ENCODE measurements around the gene EIF2D.
"Not testable (repeated sequence)": the region's sequence is repeated elsewhere in the genome, so short reads cannot be mapped to it uniquely, and the experiment has no call there.

The EIF2D gene

DNA sequence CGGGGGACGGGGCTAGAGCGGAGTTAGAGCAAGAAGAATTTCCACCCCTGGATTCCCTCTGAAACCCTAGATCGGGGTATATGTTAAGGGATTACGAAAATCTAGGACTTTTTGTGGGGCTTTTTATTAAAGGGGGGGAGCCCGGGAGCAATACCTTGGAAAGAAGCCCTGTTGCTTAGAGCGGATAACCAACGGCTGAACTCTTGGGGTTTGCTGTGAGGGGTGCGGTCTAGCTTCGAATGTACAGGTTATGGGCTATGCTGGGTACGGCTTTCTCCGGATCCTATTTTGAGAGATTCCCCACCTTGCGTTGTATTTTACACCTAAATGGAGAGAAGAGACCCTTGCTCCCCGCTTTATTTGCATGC, 23.7 kb upstream of the EIF2D start:
- DNase-seq (ENCODE audit: low read depth), result no peak
- TF ChIP-seq, protein P1, sequence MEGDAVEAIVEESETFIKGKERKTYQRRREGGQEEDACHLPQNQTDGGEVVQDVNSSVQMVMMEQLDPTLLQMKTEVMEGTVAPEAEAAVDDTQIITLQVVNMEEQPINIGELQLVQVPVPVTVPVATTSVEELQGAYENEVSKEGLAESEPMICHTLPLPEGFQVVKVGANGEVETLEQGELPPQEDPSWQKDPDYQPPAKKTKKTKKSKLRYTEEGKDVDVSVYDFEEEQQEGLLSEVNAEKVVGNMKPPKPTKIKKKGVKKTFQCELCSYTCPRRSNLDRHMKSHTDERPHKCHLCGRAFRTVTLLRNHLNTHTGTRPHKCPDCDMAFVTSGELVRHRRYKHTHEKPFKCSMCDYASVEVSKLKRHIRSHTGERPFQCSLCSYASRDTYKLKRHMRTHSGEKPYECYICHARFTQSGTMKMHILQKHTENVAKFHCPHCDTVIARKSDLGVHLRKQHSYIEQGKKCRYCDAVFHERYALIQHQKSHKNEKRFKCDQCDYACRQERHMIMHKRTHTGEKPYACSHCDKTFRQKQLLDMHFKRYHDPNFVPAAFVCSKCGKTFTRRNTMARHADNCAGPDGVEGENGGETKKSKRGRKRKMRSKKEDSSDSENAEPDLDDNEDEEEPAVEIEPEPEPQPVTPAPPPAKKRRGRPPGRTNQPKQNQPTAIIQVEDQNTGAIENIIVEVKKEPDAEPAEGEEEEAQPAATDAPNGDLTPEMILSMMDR (IDR thresholded peaks at IDR 0.05; ENCODE audit: low read length, missing control alignments), result no peak
- peak overlapping the region; percentile 86 for H3K4me3 ChIP-seq (replicated peaks; ENCODE audit: low read depth, low read length)

DNA sequence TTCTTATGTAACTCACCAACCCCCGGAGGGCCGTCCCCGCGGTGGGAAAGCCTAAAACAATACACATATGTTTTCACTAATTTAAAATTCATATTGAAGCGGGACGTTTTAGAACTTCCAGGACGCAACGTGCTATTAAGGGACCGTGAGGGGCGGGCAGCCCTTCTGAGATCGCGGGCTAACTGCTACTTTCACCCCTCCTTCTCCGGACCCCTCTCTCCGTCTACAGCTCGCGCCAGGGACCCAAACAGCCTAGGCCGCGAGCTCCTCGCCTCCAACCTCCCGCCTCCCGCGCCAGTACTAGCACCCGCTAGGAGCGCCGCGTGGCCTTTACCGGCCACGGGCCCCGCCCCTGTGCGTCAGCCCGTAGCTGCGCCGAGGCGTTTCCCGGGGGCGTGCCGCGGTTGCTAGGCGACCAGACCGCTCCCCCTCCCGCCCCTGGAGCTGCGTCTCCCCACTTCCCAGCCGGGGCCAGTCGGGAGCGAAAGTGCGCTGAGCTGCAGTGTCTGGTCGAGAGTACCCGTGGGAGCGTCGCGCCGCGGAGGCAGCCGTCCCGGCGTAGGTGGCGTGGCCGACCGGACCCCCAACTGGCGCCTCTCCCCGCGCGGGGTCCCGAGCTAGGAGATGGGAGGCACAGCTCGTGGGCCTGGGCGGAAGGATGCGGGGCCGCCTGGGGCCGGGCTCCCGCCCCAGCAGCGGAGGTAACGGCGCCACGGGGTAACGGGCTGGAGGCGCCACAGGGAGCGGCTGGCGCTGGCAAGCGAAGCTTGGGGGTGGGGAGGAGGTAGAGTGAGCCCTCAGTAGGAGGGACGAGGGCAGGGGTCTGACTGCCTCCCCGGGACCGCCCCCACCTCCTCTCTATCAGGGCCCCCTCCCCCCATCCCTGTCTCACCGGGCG, 23.1 kb upstream of the EIF2D start, which contains the start of gene DYRK3:
TSS of gene DYRK3 (plus strand) at position 457 of the 898 bp plus-strand sequence. CDS start at position 625, 168 bp downstream.
- peak within 1 kb of the TSS; percentile 86 for H3K4me3 ChIP-seq (replicated peaks; ENCODE audit: low read depth, low read length)
- TF ChIP-seq, protein P1 (IDR thresholded peaks at IDR 0.05; ENCODE audit: low read length, missing control alignments), result no peak
- DNase-seq (ENCODE audit: low read depth), result peak; percentile 94

DNA sequence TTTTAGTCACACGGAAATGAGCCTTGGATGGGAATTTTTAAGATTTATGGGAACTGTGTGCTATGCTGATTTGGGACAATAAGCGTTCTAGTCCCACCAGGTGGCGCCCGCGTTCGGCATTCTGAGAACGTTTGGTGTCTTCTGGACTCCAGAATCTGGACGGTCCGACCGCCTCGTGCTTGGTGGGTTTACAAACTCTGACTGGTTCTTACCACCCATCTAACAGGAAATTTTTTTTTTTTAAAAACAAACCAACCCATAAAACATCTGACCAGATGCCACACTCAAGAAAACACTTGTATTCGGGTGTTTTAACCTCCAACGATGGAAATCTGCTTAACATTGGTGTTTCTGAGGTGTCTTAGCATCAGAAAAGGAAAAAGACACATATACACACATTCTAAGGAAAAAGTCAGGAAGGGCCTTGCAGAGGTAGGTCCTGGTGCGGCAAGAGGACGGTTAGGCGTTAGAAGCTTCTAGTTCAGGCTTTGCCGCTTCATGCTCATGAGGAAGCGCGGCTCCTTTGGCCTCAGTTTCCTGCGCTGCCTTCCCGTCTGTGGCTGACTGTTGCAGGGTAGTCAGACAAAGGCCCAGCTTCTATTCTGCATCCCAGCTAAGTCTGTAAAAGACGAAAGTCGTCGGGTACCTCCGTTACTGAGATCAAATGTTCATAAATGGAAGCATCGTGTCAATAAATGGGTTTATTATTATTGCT, 22.3 kb upstream of the EIF2D start:
- TF ChIP-seq, protein P1 (IDR thresholded peaks at IDR 0.05; ENCODE audit: low read length, missing control alignments), result peak; percentile 82

DNA sequence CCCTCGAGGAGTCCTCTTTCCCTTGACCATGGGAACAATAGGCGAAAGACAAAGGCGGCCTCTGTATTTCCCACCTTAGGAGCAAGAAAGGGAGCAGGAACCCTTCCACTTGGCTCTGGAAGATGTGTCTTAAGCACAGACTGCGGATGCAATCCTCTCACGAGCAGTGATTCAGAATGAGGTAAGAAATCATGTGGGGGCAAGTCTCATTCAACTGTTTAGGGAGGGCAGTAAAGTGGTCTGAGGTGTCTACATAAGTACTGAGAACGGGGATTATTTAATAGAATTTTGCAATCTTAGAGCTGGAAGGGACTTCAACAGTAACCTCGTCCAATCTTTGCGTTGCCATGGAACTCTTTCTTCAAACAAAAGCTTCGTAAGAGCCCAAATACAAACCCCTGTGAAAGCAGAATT, 21.4 kb upstream of the EIF2D start:
- TF ChIP-seq, protein P1 (IDR thresholded peaks at IDR 0.05; ENCODE audit: low read length, missing control alignments), result no peak
- H3K4me3 ChIP-seq (replicated peaks; ENCODE audit: low read depth, low read length), result peak overlapping the region; percentile 29
- DNase-seq (ENCODE audit: low read depth), result peak; percentile 97

More for the DNA sequence above, 22.3 kb upstream of the EIF2D start:
- peak overlapping the region; percentile 86 for H3K4me3 ChIP-seq (replicated peaks; ENCODE audit: low read depth, low read length)
- peak; percentile 93 for DNase-seq (ENCODE audit: low read depth)

DNA sequence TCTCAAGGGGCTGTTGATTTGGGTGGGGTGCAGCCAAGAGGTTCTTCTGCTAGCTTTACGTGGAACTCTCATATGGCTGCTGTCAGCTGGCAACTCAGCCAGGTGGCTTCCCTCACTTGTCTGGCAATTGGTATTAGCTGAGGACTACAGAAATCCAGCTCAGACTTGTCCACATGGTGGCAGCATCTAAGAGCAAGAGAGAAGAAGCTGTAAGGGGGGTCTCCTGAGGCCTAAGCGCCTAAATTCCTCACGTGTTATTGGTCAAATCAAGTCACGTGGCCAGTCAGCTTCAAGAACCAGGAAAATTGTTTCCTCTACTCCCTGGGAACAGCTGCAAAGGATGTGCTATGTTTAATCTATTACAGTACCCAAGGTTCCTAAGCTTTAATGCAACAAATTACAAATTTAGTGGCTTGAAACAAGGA, 18.8 kb upstream of the EIF2D start:
- TF ChIP-seq, protein P1 (IDR thresholded peaks at IDR 0.05; ENCODE audit: low read length, missing control alignments), result peak; percentile 72
- DNase-seq (ENCODE audit: low read depth), result peak; percentile 96
- no peak overlapping the region for H3K4me3 ChIP-seq (replicated peaks; ENCODE audit: low read depth, low read length)

DNA sequence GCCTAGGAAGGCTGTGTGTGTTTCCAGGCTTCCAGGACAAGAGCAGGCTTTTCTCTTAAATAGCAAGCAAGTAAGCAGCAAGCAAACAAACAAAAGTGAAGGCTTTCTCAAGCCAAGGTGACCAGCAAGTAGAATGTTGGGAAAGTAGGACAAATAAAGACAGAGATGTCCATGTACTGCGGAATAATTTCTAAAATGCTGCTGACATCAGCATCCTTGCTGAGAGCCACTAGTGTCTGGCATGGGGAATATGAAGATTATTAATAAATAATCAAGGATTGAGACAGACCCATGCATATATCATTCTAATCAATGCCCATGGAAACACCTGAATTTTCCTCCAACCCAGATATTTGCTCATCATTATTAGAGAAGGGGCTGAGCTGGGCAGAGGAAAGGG, 16.7 kb upstream of the EIF2D start:
- no peak for DNase-seq (ENCODE audit: low read depth)
- no peak overlapping the region for H3K4me3 ChIP-seq (replicated peaks; ENCODE audit: low read depth, low read length)
- TF ChIP-seq, protein P1 (IDR thresholded peaks at IDR 0.05; ENCODE audit: low read length, missing control alignments), result no peak

DNA sequence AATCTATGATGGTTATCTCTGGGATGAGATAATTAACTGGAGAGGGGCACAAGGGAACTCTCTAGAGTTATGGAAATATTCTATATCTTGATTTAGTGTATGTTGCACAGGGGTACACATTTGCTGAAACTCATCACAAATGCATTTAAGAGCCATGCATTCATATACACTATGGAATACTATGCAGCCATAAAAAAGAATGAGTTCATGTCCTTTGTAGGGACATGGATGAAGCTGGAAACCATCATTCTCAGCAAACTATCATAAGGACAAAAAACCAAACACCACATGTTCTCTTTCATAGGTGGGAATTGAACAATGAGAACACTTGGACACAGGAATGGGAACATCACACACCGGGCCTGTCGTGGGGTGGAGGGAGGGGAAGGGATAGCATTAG, 14.1 kb upstream of the EIF2D start:
- not testable (repeated sequence) for DNase-seq (ENCODE audit: low read depth); H3K4me3 ChIP-seq (replicated peaks; ENCODE audit: low read depth, low read length)
